Thoracic aorta (tissue), 2 donors: Measurements from ENCODE around the gene ARHGAP27. TPM values are rescaled to one million over a fixed set of nuclear protein-coding genes. Genes with fewer than 3 reads are reported as not detected.

Experiments
- ATAC-seq: fragments of 150-250 bp; one replicate; pipeline ENCODE4 v1.8.0; 2017; ENCODE audit warnings: low read depth; ENCODE audit not compliant: insufficient number of reproducible peaks, low FRiP score
- DNase-seq: peaks from one replicate; pipeline ENCODE4 v3.0.0-alpha.2; 2020; ENCODE audit warnings: low spot score
- H3K27ac ChIP-seq, 2 donors: fragments of 200-600 bp; sonication (generic); 1 replicate in 1 of 2; 2 replicates in 1 of 2; pipeline ENCODE4 v1.5.1; 2016; ENCODE audit warnings: mild to moderate bottlenecking in 2 of 2, moderate library complexity in 2 of 2
- H3K27me3 ChIP-seq: fragments of 200-600 bp; sonication (generic); replicated peaks from 2 replicates; pipeline ENCODE4 v1.6.0; 2016; ENCODE audit warnings: mild to moderate bottlenecking; ENCODE audit not compliant: insufficient read depth
- H3K36me3 ChIP-seq: fragments of 200-600 bp; sonication (generic); one replicate; pipeline ENCODE4 v1.5.1; 2016
- H3K4me1 ChIP-seq, 2 donors: fragments of 200-600 bp; sonication (generic); 1 replicate in 1 of 2; 2 replicates in 1 of 2; pipeline versions ENCODE4 v1.5.1 to v1.6.0; 2016; ENCODE audit warnings: low read depth in 2 of 2, mild to moderate bottlenecking in 1 of 2; ENCODE audit not compliant: control insufficient read depth in 1 of 2
- H3K4me3 ChIP-seq: fragments of 200-600 bp; sonication (generic); 2 replicates; pipeline ENCODE4 v1.5.1; 2016; ENCODE audit warnings: mild to moderate bottlenecking
- H3K9me3 ChIP-seq: fragments of 200-600 bp; sonication (generic); 2 replicates; pipeline ENCODE4 v1.5.1; 2016
- CTCF ChIP-seq: fragments of 200-600 bp; sonication (generic); IDR thresholded peaks from one replicate; pipeline ENCODE4 v1.5.1; 2019; ENCODE audit warnings: antibody characterized with exemption
- total RNA-seq, 2 donors: library from RNA; depleted of rRNA; stranded (reverse); fragments of >200 nt; gene quantifications; one replicate each; pipeline versions ENCODE4 v1.1.0 to v1.2.3, GENCODE V29; 2016

Gene ARHGAP27
- total RNA-seq, 2 donors from 2014 or later: 25.5 to 33.4 TPM

GRCh38 chr17:45391918-45392317, 40.8 kb downstream of the ARHGAP27 start:
- Histone ChIP-seq H3K27me3 (no peaks in the 10 kb centered on the region), H3K4me1 (peaks cover 8 to 11% of the 10 kb centered on the region in 2 donors), H3K9me3 (no peaks in the 10 kb centered on the region), H3K27ac (no peak overlapping the region), H3K4me3 (no peak overlapping the region), H3K36me3 (no peaks in the 10 kb centered on the region)
- no peak for TF ChIP-seq CTCF
- ATAC-seq: no peak
- DNase-seq: no peak

- Histone ChIP-seq H3K27me3 (no peaks in the 10 kb centered on the region), H3K4me1 (peaks cover 8 to 11% of the 10 kb centered on the region in 2 donors), H3K9me3 (no peaks in the 10 kb centered on the region), H3K36me3 (no peaks in the 10 kb centered on the region), H3K4me3 (no peak overlapping the region), H3K27ac (no peak overlapping the region)
- TF ChIP-seq CTCF: no peak
- DNase-seq (no peak), ATAC-seq (no peak)
Measured at GRCh38 chr17:45391291-45391690, 41.4 kb downstream of the ARHGAP27 start.

GRCh38 chr17:45389354-45389753, 43.3 kb downstream of the ARHGAP27 start:
- no peak for TF ChIP-seq CTCF
- Histone ChIP-seq H3K36me3 (no peaks in the 10 kb centered on the region), H3K4me3 (no peak overlapping the region), H3K27ac (no peak overlapping the region), H3K27me3 (no peaks in the 10 kb centered on the region), H3K4me1 (no peaks in the 10 kb centered on the region), H3K9me3 (no peaks in the 10 kb centered on the region)
- DNase-seq (no peak), ATAC-seq (no peak)

GRCh38 chr17:45388604-45389325, 43.9 kb downstream of the ARHGAP27 start:
- Histone ChIP-seq H3K9me3 (no peaks in the 10 kb centered on the region), H3K27me3 (no peaks in the 10 kb centered on the region), H3K4me3 (no peak overlapping the region), H3K36me3 (no peaks in the 10 kb centered on the region), H3K4me1 (no peaks in the 10 kb centered on the region), H3K27ac (no peak overlapping the region)
- no peak for DNase-seq
- ATAC-seq: no peak
- no peak for TF ChIP-seq CTCF

GRCh38 chr17:45387739-45388138, 44.9 kb downstream of the ARHGAP27 start:
- no peaks in the 10 kb centered on the region for H3K27me3 ChIP-seq
- no peaks in the 10 kb centered on the region for H3K36me3 ChIP-seq
- no peak for TF ChIP-seq CTCF
- H3K27ac ChIP-seq: no peak overlapping the region
- H3K4me3 ChIP-seq: no peak overlapping the region
- no peaks in the 10 kb centered on the region for H3K9me3 ChIP-seq
- no peaks in the 10 kb centered on the region for H3K4me1 ChIP-seq
- DNase-seq (no peak), ATAC-seq (no peak)
